NT2/D1 (cell line): ENCODE data around the gene FIGNL2.

Source experiments
- YY1 ChIP-seq: IDR thresholded peaks from 2 replicates; pipeline ENCODE4 v1.6.1; 2011; ENCODE audit not compliant: insufficient read length, insufficient read depth
- ZNF274 ChIP-seq: IDR thresholded peaks from 2 replicates; pipeline ENCODE4 v1.6.1; 2011; ENCODE audit warnings: mild to moderate bottlenecking, low read depth, low read length

- TF ChIP-seq YY1 (no peak), ZNF274 (no peak)
Observed at GRCh38 chr12:51809193-51809592, 39.3 kb downstream of the FIGNL2 start.
